GM18868 (cell line): Measurements from ENCODE around the gene PRKCE.

ENCODE experiments used
- ATAC-seq: cut with Tn5 transposase; IDR thresholded peaks from one replicate; pipeline ENCODE4 v1.9.1; 2021; ENCODE audit warnings: mild to moderate bottlenecking, moderate library complexity; ENCODE audit not compliant: unreplicated experiment

Gene PRKCE

GRCh38 chr2:45631319-45631718, 20.2 kb upstream of the PRKCE start:
- no peak for ATAC-seq

GRCh38 chr2:45631955-45632354, 19.5 kb upstream of the PRKCE start:
- no peak for ATAC-seq

- ATAC-seq, result no peak
These were observed 17.3 kb upstream of the PRKCE start for GRCh38 chr2:45634223-45634622.

GRCh38 chr2:45636008-45636407, 15.5 kb upstream of the PRKCE start:
- ATAC-seq, result no peak

- no peak for ATAC-seq
These were observed 14.0 kb upstream of the PRKCE start for GRCh38 chr2:45637440-45637839.

- no peak for ATAC-seq
These were observed 10.9 kb upstream of the PRKCE start for GRCh38 chr2:45640576-45640975.

GRCh38 chr2:45643095-45643494, 8.4 kb upstream of the PRKCE start:
- ATAC-seq, result peak; percentile 16

- ATAC-seq, result peak; percentile 88
These were observed 7.6 kb upstream of the PRKCE start for GRCh38 chr2:45643543-45644542.

GRCh38 chr2:45646289-45646688, 5.2 kb upstream of the PRKCE start:
- no peak for ATAC-seq

GRCh38 chr2:45647356-45647755, 4.1 kb upstream of the PRKCE start:
- no peak for ATAC-seq

GRCh38 chr2:45647986-45648520, 3.4 kb upstream of the PRKCE start:
- no peak for ATAC-seq

- no peak for ATAC-seq
These were observed 2.8 kb upstream of the PRKCE start for GRCh38 chr2:45648636-45649035.

- no peak for ATAC-seq
These were observed 2.0 kb upstream of the PRKCE start for GRCh38 chr2:45649462-45649857.

- peak; percentile 24 for ATAC-seq
These were observed 1.3 kb upstream of the PRKCE start for GRCh38 chr2:45649858-45650811.

GRCh38 chr2:45650851-45651414, 542 bp upstream of the PRKCE start:
- ATAC-seq, result peak; percentile 78

- no peak for ATAC-seq
These were observed 886 bp downstream of the PRKCE start for GRCh38 chr2:45652090-45653031.

- ATAC-seq, result no peak
These were observed 1.8 kb downstream of the PRKCE start for GRCh38 chr2:45653122-45653913.

GRCh38 chr2:45654250-45654649, 2.8 kb downstream of the PRKCE start:
- ATAC-seq, result no peak

- no peak for ATAC-seq
These were observed 10.4 kb downstream of the PRKCE start for GRCh38 chr2:45661828-45662227.
